Adipose tissue (tissue), 3 donors: ENCODE measurements around the gene AVL9. TPM values are rescaled to one million over a fixed set of nuclear protein-coding genes. Genes with fewer than 3 reads are reported as not detected.
A peak's percentile ranks its signal among the peaks of the same experiment; 100 is the strongest.
"Not testable (repeated sequence)": the region's sequence is repeated elsewhere in the genome, so short reads cannot be mapped to it uniquely, and the experiment has no call there.

Experiments
- H3K27ac ChIP-seq: one replicate; pipeline ENCODE4 v1.5.1; 2013; ENCODE audit warnings: low read depth, low read length
- WGBS, 3 donors: extraction: QIAGEN DNeasy Blood & Tissue Kit; methylation state at CpG; one replicate each; pipeline ENCODE4 v1.1.7; 2013; 5-methylcytosine and 5-hydroxymethylcytosine counted together
- polyA plus RNA-seq, 3 donors: library from polyadenylated mRNA; stranded (reverse); fragments of 200-250 nt; gene quantifications; one replicate each; pipeline ENCODE4 v1.2.3, GENCODE V29; 2013
- donor health status: healthy with polysubstance abuse.
- donor health status: Bipolar disorder and iron deficiency.
- donor health status: healthy.

Gene AVL9
- polyA plus RNA-seq, 3 donors: 6.5 to 11.0 (median 10.1) TPM

GRCh38 chr7:32489788-32490126 lies 5.5 kb upstream of the AVL9 start:
- 0 to 1% (median 1%) methylated on average over 9 of the region's 9 CpGs for WGBS, 3 donors
- no peak overlapping the region for H3K27ac ChIP-seq

- 0 to 1% (median 0%) methylated on average over 38 of the region's 38 CpGs for WGBS, 3 donors
- H3K27ac ChIP-seq: no peak within 1 kb of the TSS
Observed at GRCh38 chr7:32490127-32490796, 5.0 kb upstream of the AVL9 start, which contains the start of gene LSM5. Gene LSM5, minus strand, starts transcription at chr7:32490380. Its CDS starts 15 bp downstream, at chr7:32490365.

GRCh38 chr7:32494946-32495297 lies 367 bp upstream of the AVL9 start:
- no peak overlapping the region for H3K27ac ChIP-seq
- WGBS, 3 donors: 0 to 1% (median 1%) methylated on average over 14 of the region's 14 CpGs

- 3 to 4% (median 4%) methylated on average over 10 of the region's 10 CpGs for WGBS, 3 donors
- H3K27ac ChIP-seq: peak overlapping the region; percentile 88
Observed at GRCh38 chr7:32496052-32496813, 944 bp downstream of the AVL9 start.

GRCh38 chr7:32499755-32500154 lies 4.5 kb downstream of the AVL9 start:
- 87 to 95% (median 90%) methylated on average over 2 of the region's 2 CpGs for WGBS, 3 donors
- not testable (repeated sequence) for H3K27ac ChIP-seq

GRCh38 chr7:32500216-32500615 lies 4.9 kb downstream of the AVL9 start:
- H3K27ac ChIP-seq: not testable (repeated sequence)
- 96 to 100% (median 98%) methylated on average over 1 of the region's 1 CpG for WGBS, 3 donors

GRCh38 chr7:32500922-32501341 lies 5.6 kb downstream of the AVL9 start:
- WGBS, 3 donors: 32 to 56% (median 34%) methylated on average over 1 of the region's 1 CpG
- no peak overlapping the region for H3K27ac ChIP-seq

GRCh38 chr7:32501522-32501921 lies 6.2 kb downstream of the AVL9 start:
- H3K27ac ChIP-seq: no peak overlapping the region
- 34 to 73% (median 67%) methylated on average over 1 of the region's 1 CpG for WGBS, 3 donors

GRCh38 chr7:32502728-32503127 lies 7.4 kb downstream of the AVL9 start:
- no peak overlapping the region for H3K27ac ChIP-seq
- WGBS, 3 donors: 60 to 67% (median 64%) methylated on average over 4 of the region's 4 CpGs

GRCh38 chr7:32506266-32507054 lies 11.2 kb downstream of the AVL9 start:
- WGBS, 3 donors: 89 to 96% (median 93%) methylated on average over 5 of the region's 5 CpGs
- no peak overlapping the region for H3K27ac ChIP-seq

- WGBS, 3 donors: 89 to 96% (median 90%) methylated on average over 6 of the region's 6 CpGs
- no peak overlapping the region for H3K27ac ChIP-seq
Observed at GRCh38 chr7:32507414-32507813, 12.1 kb downstream of the AVL9 start.

- no peak overlapping the region for H3K27ac ChIP-seq
- WGBS, 3 donors: 91 to 97% (median 94%) methylated on average over 4 of the region's 4 CpGs
Observed at GRCh38 chr7:32511791-32512190, 16.5 kb downstream of the AVL9 start.

GRCh38 chr7:32513210-32513609 lies 17.9 kb downstream of the AVL9 start:
- WGBS, 3 donors: 92 to 100% (median 100%) methylated on average over 1 of the region's 1 CpG
- H3K27ac ChIP-seq: no peak overlapping the region

GRCh38 chr7:32515890-32516550 lies 20.7 kb downstream of the AVL9 start:
- WGBS, 3 donors: 69 to 98% (median 90%) methylated on average over 3 of the region's 3 CpGs
- no peak overlapping the region for H3K27ac ChIP-seq

GRCh38 chr7:32516551-32517100 lies 21.3 kb downstream of the AVL9 start:
- H3K27ac ChIP-seq: no peak overlapping the region
- WGBS, 3 donors: 82 to 89% (median 88%) methylated on average over 3 of the region's 3 CpGs

- H3K27ac ChIP-seq: no peak overlapping the region
- WGBS, 3 donors: 86 to 90% (median 89%) methylated on average over 2 of the region's 2 CpGs
Observed at GRCh38 chr7:32518534-32519140, 23.3 kb downstream of the AVL9 start.

- 81 to 99% (median 98%) methylated on average over 2 of the region's 2 CpGs for WGBS, 3 donors
- H3K27ac ChIP-seq: no peak overlapping the region
Observed at GRCh38 chr7:32519763-32520162, 24.5 kb downstream of the AVL9 start.
